ENCODE measurements around the gene PSEN2. TPM values are rescaled to one million over a fixed set of nuclear protein-coding genes. Genes with fewer than 3 reads are reported as not detected.

The PSEN2 gene
- 21.9 and 24.1 TPM in 2 replicates for total RNA-seq

DNA sequence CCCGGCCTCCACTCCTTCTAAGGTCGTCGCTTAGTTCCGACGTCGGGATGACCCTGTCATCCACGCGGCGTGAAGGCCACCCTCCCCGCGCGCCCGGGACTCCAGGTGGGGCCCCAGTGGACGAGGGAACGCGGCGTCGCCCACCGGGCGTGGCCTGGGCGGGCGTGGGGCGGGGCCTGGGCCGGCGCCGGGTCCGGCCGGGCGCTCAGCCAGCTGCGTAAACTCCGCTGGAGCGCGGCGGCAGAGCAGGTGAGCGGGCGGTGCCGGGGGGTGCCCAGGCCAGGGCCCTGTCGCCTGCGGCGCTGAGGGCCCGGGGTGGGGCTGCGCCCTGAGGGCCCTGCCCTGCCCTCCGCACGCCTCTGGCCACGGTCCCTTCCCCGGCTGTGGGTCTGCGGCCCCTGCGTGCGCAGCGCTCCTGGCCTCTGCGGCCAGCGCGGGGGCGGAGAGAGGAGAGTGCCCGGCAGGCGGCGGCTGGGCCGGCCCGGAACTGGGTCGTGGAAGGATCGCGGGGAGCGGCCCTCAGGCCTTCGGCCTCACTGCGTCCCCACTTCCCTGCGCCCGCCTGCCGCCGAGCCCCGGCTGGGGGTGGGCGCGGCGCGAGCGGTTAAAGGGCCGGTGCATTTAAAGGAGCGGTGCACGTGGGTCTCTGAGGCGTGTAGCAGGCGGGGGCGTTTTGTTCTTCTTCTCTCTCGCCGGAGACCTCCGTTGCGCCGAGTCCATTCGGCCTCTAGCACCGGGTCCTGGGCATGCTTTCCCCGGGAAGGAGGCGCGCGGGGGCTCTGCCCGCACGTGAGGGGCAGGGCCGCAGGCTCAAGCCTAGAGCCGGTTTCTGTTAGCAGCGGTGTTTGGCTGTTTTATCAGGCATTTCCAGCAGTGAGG lies at the start of gene PSEN2:
Gene PSEN2 (plus strand): TSS at position 216 of the 879 bp plus-strand sequence. CDS start 11,292 bp downstream, outside the sequence.

DNA sequence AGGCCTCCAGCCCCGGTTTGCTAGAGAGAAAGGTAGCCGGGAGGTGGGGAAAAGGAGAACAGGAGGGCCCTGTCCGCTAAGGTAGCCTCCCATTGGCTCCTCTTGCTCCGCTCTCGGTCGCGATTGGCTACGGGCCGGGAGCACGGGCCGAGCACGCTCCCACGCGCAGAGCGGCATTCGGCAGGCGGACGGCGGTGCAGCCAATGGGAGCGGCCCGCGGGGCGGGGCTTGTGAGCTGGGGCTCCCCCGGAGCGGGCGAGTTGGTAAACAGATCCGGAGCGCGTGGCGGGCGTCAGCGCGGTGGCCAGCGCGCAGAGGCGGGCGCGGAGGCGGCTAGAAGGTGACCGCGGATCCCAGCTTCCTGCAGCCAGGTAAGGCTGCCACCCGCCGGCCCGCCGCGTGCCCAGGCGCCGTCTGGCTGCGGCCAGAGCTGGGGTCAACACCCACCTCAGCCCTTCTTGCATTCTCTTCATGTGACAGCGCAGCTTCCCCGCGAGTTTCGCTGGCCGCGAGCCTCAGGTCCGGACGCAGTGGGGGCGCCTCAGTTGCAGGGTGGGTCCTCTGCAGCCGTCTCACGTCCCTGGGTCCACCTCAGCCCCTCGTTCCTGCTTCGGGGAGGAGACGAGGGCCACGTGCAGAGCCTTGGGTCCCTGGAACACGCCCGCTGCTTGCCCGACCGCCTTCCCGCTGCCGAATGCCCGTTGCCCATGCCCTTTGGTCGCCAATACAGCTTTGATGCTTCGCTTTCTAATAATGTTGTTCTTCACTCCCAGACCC lies 69.8 kb downstream of the PSEN2 start, which contains the start of gene COQ8A:
Gene COQ8A (plus strand): TSS at position 266 of the 777 bp plus-strand sequence. CDS start 21,092 bp downstream, outside the sequence.

Other genes with a start within 250 kb of the PSEN2 start
- 1.8 and 6.6 TPM in 2 replicates for gene ITPKB, start 131.3 kb upstream of the PSEN2 start, total RNA-seq
- gene COQ8A, start 69.7 kb downstream of the PSEN2 start, total RNA-seq, result 3.7 and 4.6 TPM in 2 replicates

Data from placental pericyte (primary cell).